H1 (cell line): ENCODE data around the gene POGLUT2. TPM values are rescaled to one million over a fixed set of nuclear protein-coding genes. Genes with fewer than 3 reads are reported as not detected.
A peak's percentile ranks its signal among the peaks of the same experiment; 100 is the strongest.

Source experiments
- CTCF ChIA-PET: fragments of 300-600 bp; sonication (Branson Sonifier 250); formaldehyde crosslinking; loops from one replicate; lab custom pipeline; 2021; ENCODE audit not compliant: partially characterized antibody; lab: Charles Lee
- POLR2A ChIA-PET: fragments of 300-600 bp; sonication (Branson Sonifier 250); formaldehyde crosslinking; loops from one replicate; lab custom pipeline; 2021; ENCODE audit warnings: inconsistent platforms; ENCODE audit not compliant: partially characterized antibody; lab: Charles Lee
- DNase-seq, 2 experiments: peaks; one replicate each; pipeline versions ENCODE4 v3.0.0 to v3.0.0-alpha.2; 2010 to 2022; ENCODE audit warnings: low spot score in 2 of 2, low read depth in 1 of 2, mixed read lengths in 1 of 2
- FAIRE-seq: peaks from 2 replicates; lab custom pipeline; 2011; peaks lifted over from hg19 to GRCh38; lab: Jason Lieb, UNC
- H2AFZ ChIP-seq: 2 replicates; pipeline ENCODE4 v1.8.1; 2012; ENCODE audit warnings: low read length, inconsistent platforms
- H2AK5ac ChIP-seq: 2 replicates; pipeline ENCODE4 v1.6.1; 2013; ENCODE audit warnings: low read depth, low read length
- H2BK120ac ChIP-seq: replicated peaks from 2 replicates; pipeline ENCODE3; 2013; ENCODE audit warnings: low read depth, low read length, inconsistent platforms
- H2BK12ac ChIP-seq: 2 replicates; pipeline ENCODE4 v1.6.1; 2013; ENCODE audit warnings: low read depth, low read length
- H2BK15ac ChIP-seq: 2 replicates; pipeline ENCODE4 v1.6.1; 2013; ENCODE audit warnings: low read length
- H2BK20ac ChIP-seq: 2 replicates; pipeline ENCODE4 v1.6.1; 2013; ENCODE audit warnings: low read length
- H2BK5ac ChIP-seq: 2 replicates; pipeline ENCODE4 v1.6.1; 2013; ENCODE audit warnings: low read depth, low read length
- H3K14ac ChIP-seq: 2 replicates; pipeline ENCODE4 v1.6.1; 2013; ENCODE audit warnings: inconsistent platforms; ENCODE audit not compliant: insufficient read length
- H3K18ac ChIP-seq: 2 replicates; pipeline ENCODE4 v1.6.1; 2013; ENCODE audit warnings: low read length; ENCODE audit errors: extremely low read depth
- H3K23ac ChIP-seq: 2 replicates; pipeline ENCODE4 v1.6.1; 2013; ENCODE audit warnings: inconsistent platforms; ENCODE audit not compliant: insufficient read length
- H3K23me2 ChIP-seq: 2 replicates; pipeline ENCODE4 v1.6.1; 2013; ENCODE audit warnings: low read depth, low read length
- H3K27ac ChIP-seq: 2 replicates; pipeline ENCODE4 v1.6.1; 2011; ENCODE audit warnings: low read depth, low read length, inconsistent platforms
- H3K27me3 ChIP-seq, 4 experiments: replicated peaks in 1 of 4; 1 replicate in 1 of 4; 2 replicates in 3 of 4; pipeline versions ENCODE4 v1.6.1 to v1.8.1; 2011 to 2013; ENCODE audit warnings: low read length in 3 of 4, mild to moderate bottlenecking in 3 of 4, inconsistent platforms in 2 of 4, mixed read lengths in 2 of 4, moderate library complexity in 1 of 4; ENCODE audit not compliant: control insufficient read depth in 3 of 4, insufficient read depth in 3 of 4; ENCODE audit errors: extremely low read depth in 1 of 4
- H3K36me3 ChIP-seq, 4 experiments: 2 replicates each; pipeline versions ENCODE4 v1.6.1 to v1.8.1; 2011 to 2013; ENCODE audit warnings: mild to moderate bottlenecking in 4 of 4, low read length in 3 of 4, moderate library complexity in 2 of 4, control low read depth in 1 of 4, inconsistent platforms in 1 of 4; ENCODE audit not compliant: insufficient read depth in 4 of 4, control insufficient read depth in 2 of 4
- H3K4ac ChIP-seq: replicated peaks from 2 replicates; pipeline ENCODE3; 2013; ENCODE audit warnings: low read length, low read depth, mixed read lengths, inconsistent platforms; ENCODE audit not compliant: insufficient read length
- H3K4me1 ChIP-seq, 4 experiments: replicated peaks in 1 of 4; 1 replicate in 1 of 4; 2 replicates in 3 of 4; pipeline versions ENCODE4 v1.6.1 to v1.8.1; 2011 to 2013; ENCODE audit warnings: low read length in 3 of 4, inconsistent platforms in 2 of 4, mixed read lengths in 1 of 4; ENCODE audit not compliant: insufficient read depth in 4 of 4, control insufficient read depth in 3 of 4
- H3K4me2 ChIP-seq, 2 experiments: 2 replicates each; pipeline versions ENCODE4 v1.6.1 to v1.8.1; 2011 to 2013; ENCODE audit warnings: low read depth in 2 of 2, low read length in 2 of 2, control low read depth in 1 of 2, inconsistent platforms in 1 of 2, mild to moderate bottlenecking in 1 of 2; ENCODE audit not compliant: insufficient read depth in 1 of 2
- H3K4me3 ChIP-seq, 4 experiments: fragments of 200-600, 300-600 bp in 1 of 4; sonication (generic), shearing (Covaris generic), sonication (Bioruptor Twin) in 1 of 4; 2 replicates each; pipeline versions ENCODE4 v1.5.1 to v1.8.1; 2011 to 2016; ENCODE audit warnings: low read length in 4 of 4, low read depth in 3 of 4, control low read depth in 2 of 4, inconsistent platforms in 2 of 4, mild to moderate bottlenecking in 2 of 4, mixed read lengths in 1 of 4, moderate library complexity in 1 of 4; ENCODE audit not compliant: insufficient read depth in 2 of 4; ENCODE audit errors: extremely low read depth in 1 of 4
- H3K56ac ChIP-seq: replicated peaks from 2 replicates; pipeline ENCODE3; 2013; ENCODE audit warnings: low read depth, mild to moderate bottlenecking, mixed read lengths, low read length, inconsistent platforms; ENCODE audit not compliant: insufficient read length
- H3K79me1 ChIP-seq: 2 replicates; pipeline ENCODE4 v1.6.1; 2013; ENCODE audit warnings: low read depth, low read length, control low read depth
- H3K79me2 ChIP-seq, 2 experiments: 2 replicates each; pipeline versions ENCODE4 v1.6.1 to v1.8.1; 2012 to 2013; ENCODE audit warnings: low read length in 2 of 2, mild to moderate bottlenecking in 2 of 2, inconsistent platforms in 1 of 2; ENCODE audit not compliant: insufficient read depth in 2 of 2, control insufficient read depth in 1 of 2
- H3K9ac ChIP-seq, 4 experiments: replicated peaks in 1 of 4; 1 replicate in 1 of 4; 2 replicates in 3 of 4; pipeline versions ENCODE4 v1.6.1 to v1.8.1; 2011 to 2013; ENCODE audit warnings: low read depth in 3 of 4, low read length in 3 of 4, control low read depth in 2 of 4, mild to moderate bottlenecking in 2 of 4, moderate library complexity in 2 of 4, inconsistent platforms in 1 of 4; ENCODE audit errors: extremely low read depth in 1 of 4
- H3K9me3 ChIP-seq, 2 experiments: 2 replicates each; pipeline versions ENCODE4 v1.6.1 to v1.8.1; 2012 to 2013; ENCODE audit warnings: mild to moderate bottlenecking in 2 of 2, moderate library complexity in 2 of 2, control low read depth in 1 of 2, inconsistent platforms in 1 of 2, low read depth in 1 of 2, low read length in 1 of 2, mixed read lengths in 1 of 2; ENCODE audit not compliant: insufficient read depth in 2 of 2
- H4K20me1 ChIP-seq, 2 experiments: replicated peaks in 1 of 2; 2 replicates each; pipeline versions ENCODE3 to v1.8.1; 2011 to 2013; ENCODE audit warnings: inconsistent platforms in 2 of 2, low read length in 2 of 2, mild to moderate bottlenecking in 1 of 2; ENCODE audit not compliant: insufficient read depth in 2 of 2, control insufficient read depth in 1 of 2
- H4K5ac ChIP-seq: 2 replicates; pipeline ENCODE4 v1.6.1; 2013; ENCODE audit warnings: low read length, low read depth, mixed read lengths, inconsistent platforms; ENCODE audit not compliant: insufficient read length
- H4K8ac ChIP-seq: 2 replicates; pipeline ENCODE4 v1.8.0; 2013; ENCODE audit warnings: mild to moderate bottlenecking, moderate library complexity, low read length, inconsistent platforms; ENCODE audit not compliant: insufficient read depth; ENCODE audit errors: extremely low read depth
- H4K91ac ChIP-seq: replicated peaks from 2 replicates; pipeline ENCODE3; 2013; ENCODE audit warnings: low read length, mixed read lengths, inconsistent platforms; ENCODE audit not compliant: insufficient read length
- CEBPB ChIP-seq: IDR thresholded peaks from 2 replicates; pipeline ENCODE4 v1.6.1; 2012; ENCODE audit warnings: low read depth, low read length
- SP1 ChIP-seq: IDR thresholded peaks from 2 replicates; pipeline ENCODE4 v1.6.1; 2011; ENCODE audit warnings: low read depth, low read length
- WGBS, 2 experiments: shearing (Covaris generic) in 1 of 2; methylation state at CpG; one replicate each; pipeline versions ENCODE4 v1.1.6 to v1.1.7; 2013 to 2015; ENCODE audit warnings: low lambda C conversion rate in 2 of 2, mixed read lengths in 2 of 2, inconsistent platforms in 1 of 2, low coverage in 1 of 2, missing lambda C conversion rate in 1 of 2; ENCODE audit not compliant: insufficient replicate concordance in 2 of 2, insufficient coverage in 1 of 2, insufficient read length in 1 of 2; ENCODE audit errors: extremely low coverage in 1 of 2, missing lambda C conversion rate in 1 of 2; 5-methylcytosine and 5-hydroxymethylcytosine counted together
- polyA plus RNA-seq, 7 experiments: library from polyadenylated mRNA; depleted of rRNA in 3 of 7; stranded (reverse) in 5 of 7; unstranded in 2 of 7; fragments of >200 nt in 5 of 7; fragments of 200-250 nt in 2 of 7; gene quantifications; 1 replicate in 5 of 7; 2 replicates in 1 of 7; 4 replicates in 1 of 7; pipeline versions ENCODE4 v1.2.1 to v1.2.3, GENCODE V29; 2011 to 2013; ENCODE audit warnings: missing spikeins in 2 of 7, mixed read lengths in 2 of 7
- total RNA-seq: library from RNA; stranded (reverse); fragmentation: NEBNext Ultra II Directional; extraction: Animal tissue kit (Norgen Biotek cat#: 25700); gene quantifications from 2 replicates; pipeline ENCODE4 v1.2.1, GENCODE V29; 2021

The POGLUT2 gene
- total and polyA plus RNA-seq, 2 of the 8 experiments (the other 6 are each of a cell fraction or from before 2014, with no cell fraction given), result 9.9 to 22.3 TPM

DNA sequence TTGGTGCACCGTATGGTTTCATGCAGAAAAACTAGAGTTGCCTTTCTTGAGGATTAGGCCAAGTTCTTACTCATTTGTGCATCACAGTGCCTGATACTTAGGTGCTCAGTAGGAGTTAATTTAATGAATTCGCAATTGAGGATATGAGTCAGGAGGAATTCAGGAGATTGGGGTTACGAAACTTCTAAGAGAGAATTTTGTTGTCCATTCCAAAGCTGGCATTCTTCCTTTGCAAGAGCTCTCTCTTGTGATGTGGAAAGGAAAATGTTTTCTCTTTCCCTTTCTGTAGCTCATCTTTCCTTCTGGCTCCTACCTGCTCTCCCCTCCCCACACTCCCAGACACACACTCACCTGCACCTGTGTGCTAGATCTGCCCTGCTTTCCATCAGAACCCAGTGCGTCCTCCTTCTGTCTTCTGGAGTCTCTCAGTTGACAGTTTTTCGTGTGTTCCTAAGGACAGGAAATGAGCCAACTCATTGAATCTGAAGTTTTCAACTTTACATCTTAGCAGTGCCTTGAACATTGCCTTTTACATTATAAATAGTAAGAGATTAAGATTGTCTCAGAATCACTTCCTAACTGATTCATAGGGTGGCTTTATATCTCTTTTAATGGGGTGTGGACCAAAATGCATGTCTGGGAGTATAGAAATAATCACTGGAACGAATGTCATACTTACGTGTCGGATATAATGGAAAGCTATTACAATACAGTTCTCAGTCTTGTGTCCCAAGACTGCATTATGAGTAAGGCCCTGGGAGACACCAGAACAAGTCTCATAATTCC lies 27.3 kb upstream of the POGLUT2 start:
- Histone ChIP-seq H4K5ac (no peak overlapping the region), H3K23me2 (no peaks in the 10 kb centered on the region), H2BK120ac (no peak overlapping the region), H3K14ac (no peak overlapping the region), H3K56ac (no peak overlapping the region), H4K20me1 (no peaks in the 10 kb centered on the region), H2BK12ac (peak overlapping the region; percentile 6; the same call in 1 of the 2 replicates), H2BK20ac (no peak overlapping the region), H3K36me3 (no peaks in the 10 kb centered on the region; a peak in 2 of 8 replicates), H3K9me3 (no peaks in the 10 kb centered on the region), H2AK5ac (no peak overlapping the region), H3K18ac (no peak overlapping the region), H3K27me3 (no peaks in the 10 kb centered on the region), H4K91ac (no peak overlapping the region), H3K79me1 (no peaks in the 10 kb centered on the region), H2BK15ac (no peak overlapping the region), H3K4me3 (no peak overlapping the region), H3K23ac (no peak overlapping the region), H3K4ac (no peak overlapping the region), H3K9ac (no peak overlapping the region), H3K4me1 (peaks cover 0 to 4% (median 2%) of the 10 kb centered on the region in 4 experiments; a peak in 3 of 7 replicates), H3K4me2 (0 out of 4 replicates have a peak overlapping the region, but pooled peaks of 1 of the 2 experiments have one; percentile 40), H3K27ac (no peak overlapping the region), H4K8ac (no peak overlapping the region), H2AFZ (no peak overlapping the region), H2BK5ac (no peak overlapping the region), H3K79me2 (no peaks in the 10 kb centered on the region)
- 79% methylated on average over 8 of the region's 8 CpGs; no CpG with 5 or more reads in 1 of the 2 experiments for WGBS, 2 experiments
- ChIA-PET POLR2A (interaction anchor here (0.7 kb wide), 1 partner anchor 24 kb away, joined by 3 read pairs; no protein-coding TSS in a partner anchor), CTCF (interaction anchor here (0.6 to 0.9 kb wide), 3 partner anchors 245 to 1370 kb away, joined by 3 read pairs; no protein-coding TSS in a partner anchor)
- FAIRE-seq (peak; percentile 42), DNase-seq (no peak)
- TF ChIP-seq CEBPB (peak; percentile 31; the same call in 1 of the 2 replicates), SP1 (no peak)
